ENCODE results near the gene TMEM145.

Gene TMEM145

GRCh38 chr19:42353341-42354015, 40.4 kb downstream of the TMEM145 start:
- H3K36me3 ChIP-seq (ENCODE audit: control insufficient read depth, insufficient read depth, low read length), result peaks cover 21% of the 10 kb centered on the region
- H3K9ac ChIP-seq (ENCODE audit: low read length), result no peak overlapping the region
- H3K4me3 ChIP-seq (ENCODE audit: low read length), result no peak overlapping the region
- H3K27ac ChIP-seq (ENCODE audit: low read depth, low read length), result no peak overlapping the region
- no peaks in the 10 kb centered on the region for H3K4me1 ChIP-seq (ENCODE audit: control insufficient read depth, insufficient read depth, low read length)
- H3K27me3 ChIP-seq (ENCODE audit: control insufficient read depth, insufficient read depth, low read length), result no peaks in the 10 kb centered on the region

- H3K27me3 ChIP-seq (ENCODE audit: control insufficient read depth, insufficient read depth, low read length), result no peaks in the 10 kb centered on the region
- no peak overlapping the region for H3K27ac ChIP-seq (ENCODE audit: low read depth, low read length)
- no peak overlapping the region for H3K9ac ChIP-seq (ENCODE audit: low read length)
These were observed 42.8 kb downstream of the TMEM145 start for GRCh38 chr19:42355896-42356295.

GRCh38 chr19:42356686-42357085, 43.6 kb downstream of the TMEM145 start:
- Histone ChIP-seq H3K27ac (ENCODE audit: low read depth, low read length) (no peak overlapping the region), H3K36me3 (ENCODE audit: control insufficient read depth, insufficient read depth, low read length) (peaks cover 24% of the 10 kb centered on the region), H3K27me3 (ENCODE audit: control insufficient read depth, insufficient read depth, low read length) (no peaks in the 10 kb centered on the region), H3K9ac (ENCODE audit: low read length) (no peak overlapping the region), H3K4me1 (ENCODE audit: control insufficient read depth, insufficient read depth, low read length) (no peaks in the 10 kb centered on the region), H3K4me3 (ENCODE audit: low read length) (no peak overlapping the region)

More at GRCh38 chr19:42355896-42356295, 42.8 kb downstream of the TMEM145 start:
- Histone ChIP-seq H3K4me3 (ENCODE audit: low read length) (no peak overlapping the region), H3K4me1 (ENCODE audit: control insufficient read depth, insufficient read depth, low read length) (no peaks in the 10 kb centered on the region), H3K36me3 (ENCODE audit: control insufficient read depth, insufficient read depth, low read length) (peaks cover 24% of the 10 kb centered on the region)

GRCh38 chr19:42357290-42357689, 44.2 kb downstream of the TMEM145 start:
- H3K9ac ChIP-seq (ENCODE audit: low read length), result no peak overlapping the region
- H3K27ac ChIP-seq (ENCODE audit: low read depth, low read length), result no peak overlapping the region
- no peak overlapping the region for H3K4me3 ChIP-seq (ENCODE audit: low read length)
- peaks cover 24% of the 10 kb centered on the region for H3K36me3 ChIP-seq (ENCODE audit: control insufficient read depth, insufficient read depth, low read length)
- no peaks in the 10 kb centered on the region for H3K4me1 ChIP-seq (ENCODE audit: control insufficient read depth, insufficient read depth, low read length)
- H3K27me3 ChIP-seq (ENCODE audit: control insufficient read depth, insufficient read depth, low read length), result no peaks in the 10 kb centered on the region

- H3K4me1 ChIP-seq (ENCODE audit: control insufficient read depth, insufficient read depth, low read length), result no peaks in the 10 kb centered on the region
- H3K27me3 ChIP-seq (ENCODE audit: control insufficient read depth, insufficient read depth, low read length), result no peaks in the 10 kb centered on the region
- H3K36me3 ChIP-seq (ENCODE audit: control insufficient read depth, insufficient read depth, low read length), result peaks cover 24% of the 10 kb centered on the region
- H3K9ac ChIP-seq (ENCODE audit: low read length), result no peak overlapping the region
- H3K27ac ChIP-seq (ENCODE audit: low read depth, low read length), result no peak overlapping the region
- H3K4me3 ChIP-seq (ENCODE audit: low read length), result no peak overlapping the region
These were observed 47.9 kb downstream of the TMEM145 start for GRCh38 chr19:42360787-42361544.

GRCh38 chr19:42361545-42361910, 48.4 kb downstream of the TMEM145 start:
- no peak overlapping the region for H3K27ac ChIP-seq (ENCODE audit: low read depth, low read length)

GRCh38 chr19:42362342-42362741, 49.2 kb downstream of the TMEM145 start:
- Histone ChIP-seq H3K4me1 (ENCODE audit: control insufficient read depth, insufficient read depth, low read length) (no peaks in the 10 kb centered on the region), H3K27ac (ENCODE audit: low read depth, low read length) (no peak overlapping the region), H3K9ac (ENCODE audit: low read length) (no peak overlapping the region), H3K36me3 (ENCODE audit: control insufficient read depth, insufficient read depth, low read length) (peaks cover 17% of the 10 kb centered on the region), H3K4me3 (ENCODE audit: low read length) (no peak overlapping the region), H3K27me3 (ENCODE audit: control insufficient read depth, insufficient read depth, low read length) (no peaks in the 10 kb centered on the region)

More at GRCh38 chr19:42361545-42361910, 48.4 kb downstream of the TMEM145 start:
- Histone ChIP-seq H3K9ac (ENCODE audit: low read length) (no peak overlapping the region), H3K4me3 (ENCODE audit: low read length) (no peak overlapping the region), H3K27me3 (ENCODE audit: control insufficient read depth, insufficient read depth, low read length) (no peaks in the 10 kb centered on the region), H3K4me1 (ENCODE audit: control insufficient read depth, insufficient read depth, low read length) (no peaks in the 10 kb centered on the region), H3K36me3 (ENCODE audit: control insufficient read depth, insufficient read depth, low read length) (peaks cover 21% of the 10 kb centered on the region)

- H3K4me3 ChIP-seq (ENCODE audit: low read length), result no peak overlapping the region
- no peak overlapping the region for H3K9ac ChIP-seq (ENCODE audit: low read length)
- H3K4me1 ChIP-seq (ENCODE audit: control insufficient read depth, insufficient read depth, low read length), result no peaks in the 10 kb centered on the region
- H3K27me3 ChIP-seq (ENCODE audit: control insufficient read depth, insufficient read depth, low read length), result no peaks in the 10 kb centered on the region
- H3K27ac ChIP-seq (ENCODE audit: low read depth, low read length), result no peak overlapping the region
- H3K36me3 ChIP-seq (ENCODE audit: control insufficient read depth, insufficient read depth, low read length), result peaks cover 17% of the 10 kb centered on the region
These were observed 49.9 kb downstream of the TMEM145 start for GRCh38 chr19:42362891-42363440.

GRCh38 chr19:42363614-42364346, 50.7 kb downstream of the TMEM145 start:
- no peak overlapping the region for H3K4me3 ChIP-seq (ENCODE audit: low read length)
- H3K27me3 ChIP-seq (ENCODE audit: control insufficient read depth, insufficient read depth, low read length), result no peaks in the 10 kb centered on the region
- H3K36me3 ChIP-seq (ENCODE audit: control insufficient read depth, insufficient read depth, low read length), result peaks cover 17% of the 10 kb centered on the region
- H3K9ac ChIP-seq (ENCODE audit: low read length), result no peak overlapping the region
- no peaks in the 10 kb centered on the region for H3K4me1 ChIP-seq (ENCODE audit: control insufficient read depth, insufficient read depth, low read length)
- no peak overlapping the region for H3K27ac ChIP-seq (ENCODE audit: low read depth, low read length)

GRCh38 chr19:42366673-42367072, 53.6 kb downstream of the TMEM145 start:
- H3K4me1 ChIP-seq (ENCODE audit: control insufficient read depth, insufficient read depth, low read length), result no peaks in the 10 kb centered on the region
- no peaks in the 10 kb centered on the region for H3K27me3 ChIP-seq (ENCODE audit: control insufficient read depth, insufficient read depth, low read length)
- H3K9ac ChIP-seq (ENCODE audit: low read length), result no peak overlapping the region
- H3K36me3 ChIP-seq (ENCODE audit: control insufficient read depth, insufficient read depth, low read length), result peaks cover 10% of the 10 kb centered on the region
- H3K4me3 ChIP-seq (ENCODE audit: low read length), result no peak overlapping the region
- H3K27ac ChIP-seq (ENCODE audit: low read depth, low read length), result no peak overlapping the region

- Histone ChIP-seq H3K9ac (ENCODE audit: low read length) (no peak overlapping the region), H3K36me3 (ENCODE audit: control insufficient read depth, insufficient read depth, low read length) (peaks cover 8% of the 10 kb centered on the region), H3K4me1 (ENCODE audit: control insufficient read depth, insufficient read depth, low read length) (no peaks in the 10 kb centered on the region), H3K4me3 (ENCODE audit: low read length) (no peak overlapping the region), H3K27me3 (ENCODE audit: control insufficient read depth, insufficient read depth, low read length) (no peaks in the 10 kb centered on the region), H3K27ac (ENCODE audit: low read depth, low read length) (no peak overlapping the region)
These were observed 54.8 kb downstream of the TMEM145 start for GRCh38 chr19:42367929-42368328.

GRCh38 chr19:42368360-42368759, 55.3 kb downstream of the TMEM145 start:
- Histone ChIP-seq H3K4me3 (ENCODE audit: low read length) (no peak overlapping the region), H3K27ac (ENCODE audit: low read depth, low read length) (no peak overlapping the region), H3K4me1 (ENCODE audit: control insufficient read depth, insufficient read depth, low read length) (no peaks in the 10 kb centered on the region), H3K9ac (ENCODE audit: low read length) (no peak overlapping the region), H3K36me3 (ENCODE audit: control insufficient read depth, insufficient read depth, low read length) (peaks cover 4% of the 10 kb centered on the region), H3K27me3 (ENCODE audit: control insufficient read depth, insufficient read depth, low read length) (no peaks in the 10 kb centered on the region)
